H1 (cell line): ENCODE results near the gene H6PD. TPM values are rescaled to one million over a fixed set of nuclear protein-coding genes. Genes with fewer than 3 reads are reported as not detected.

Experiments used
- CTCF ChIA-PET: fragments of 300-600 bp; sonication (Branson Sonifier 250); formaldehyde crosslinking; loops from one replicate; lab custom pipeline; 2021; ENCODE audit not compliant: partially characterized antibody; lab: Charles Lee
- POLR2A ChIA-PET: fragments of 300-600 bp; sonication (Branson Sonifier 250); formaldehyde crosslinking; loops from one replicate; lab custom pipeline; 2021; ENCODE audit warnings: inconsistent platforms; ENCODE audit not compliant: partially characterized antibody; lab: Charles Lee
- DNase-seq, 2 experiments: peaks; one replicate each; pipeline versions ENCODE4 v3.0.0 to v3.0.0-alpha.2; 2010 to 2022; ENCODE audit warnings: low spot score in 2 of 2, low read depth in 1 of 2, mixed read lengths in 1 of 2
- FAIRE-seq: peaks from 2 replicates; lab custom pipeline; 2011; peaks lifted over from hg19 to GRCh38; lab: Jason Lieb, UNC
- H2AFZ ChIP-seq: 2 replicates; pipeline ENCODE4 v1.8.1; 2012; ENCODE audit warnings: low read length, inconsistent platforms
- H2AK5ac ChIP-seq: 2 replicates; pipeline ENCODE4 v1.6.1; 2013; ENCODE audit warnings: low read depth, low read length
- H2BK120ac ChIP-seq: replicated peaks from 2 replicates; pipeline ENCODE3; 2013; ENCODE audit warnings: low read depth, low read length, inconsistent platforms
- H2BK12ac ChIP-seq: 2 replicates; pipeline ENCODE4 v1.6.1; 2013; ENCODE audit warnings: low read depth, low read length
- H2BK15ac ChIP-seq: 2 replicates; pipeline ENCODE4 v1.6.1; 2013; ENCODE audit warnings: low read length
- H2BK20ac ChIP-seq: 2 replicates; pipeline ENCODE4 v1.6.1; 2013; ENCODE audit warnings: low read length
- H2BK5ac ChIP-seq: 2 replicates; pipeline ENCODE4 v1.6.1; 2013; ENCODE audit warnings: low read depth, low read length
- H3K14ac ChIP-seq: 2 replicates; pipeline ENCODE4 v1.6.1; 2013; ENCODE audit warnings: inconsistent platforms; ENCODE audit not compliant: insufficient read length
- H3K18ac ChIP-seq: 2 replicates; pipeline ENCODE4 v1.6.1; 2013; ENCODE audit warnings: low read length; ENCODE audit errors: extremely low read depth
- H3K23ac ChIP-seq: 2 replicates; pipeline ENCODE4 v1.6.1; 2013; ENCODE audit warnings: inconsistent platforms; ENCODE audit not compliant: insufficient read length
- H3K23me2 ChIP-seq: 2 replicates; pipeline ENCODE4 v1.6.1; 2013; ENCODE audit warnings: low read depth, low read length
- H3K27ac ChIP-seq: 2 replicates; pipeline ENCODE4 v1.6.1; 2011; ENCODE audit warnings: low read depth, low read length, inconsistent platforms
- H3K27me3 ChIP-seq, 4 experiments: replicated peaks in 1 of 4; 1 replicate in 1 of 4; 2 replicates in 3 of 4; pipeline versions ENCODE4 v1.6.1 to v1.8.1; 2011 to 2013; ENCODE audit warnings: low read length in 3 of 4, mild to moderate bottlenecking in 3 of 4, inconsistent platforms in 2 of 4, mixed read lengths in 2 of 4, moderate library complexity in 1 of 4; ENCODE audit not compliant: control insufficient read depth in 3 of 4, insufficient read depth in 3 of 4; ENCODE audit errors: extremely low read depth in 1 of 4
- H3K36me3 ChIP-seq, 4 experiments: 2 replicates each; pipeline versions ENCODE4 v1.6.1 to v1.8.1; 2011 to 2013; ENCODE audit warnings: mild to moderate bottlenecking in 4 of 4, low read length in 3 of 4, moderate library complexity in 2 of 4, control low read depth in 1 of 4, inconsistent platforms in 1 of 4; ENCODE audit not compliant: insufficient read depth in 4 of 4, control insufficient read depth in 2 of 4
- H3K4ac ChIP-seq: replicated peaks from 2 replicates; pipeline ENCODE3; 2013; ENCODE audit warnings: low read length, low read depth, mixed read lengths, inconsistent platforms; ENCODE audit not compliant: insufficient read length
- H3K4me1 ChIP-seq, 4 experiments: replicated peaks in 1 of 4; 1 replicate in 1 of 4; 2 replicates in 3 of 4; pipeline versions ENCODE4 v1.6.1 to v1.8.1; 2011 to 2013; ENCODE audit warnings: low read length in 3 of 4, inconsistent platforms in 2 of 4, mixed read lengths in 1 of 4; ENCODE audit not compliant: insufficient read depth in 4 of 4, control insufficient read depth in 3 of 4
- H3K4me2 ChIP-seq, 2 experiments: 2 replicates each; pipeline versions ENCODE4 v1.6.1 to v1.8.1; 2011 to 2013; ENCODE audit warnings: low read depth in 2 of 2, low read length in 2 of 2, control low read depth in 1 of 2, inconsistent platforms in 1 of 2, mild to moderate bottlenecking in 1 of 2; ENCODE audit not compliant: insufficient read depth in 1 of 2
- H3K4me3 ChIP-seq, 4 experiments: fragments of 200-600, 300-600 bp in 1 of 4; sonication (generic), shearing (Covaris generic), sonication (Bioruptor Twin) in 1 of 4; 2 replicates each; pipeline versions ENCODE4 v1.5.1 to v1.8.1; 2011 to 2016; ENCODE audit warnings: low read length in 4 of 4, low read depth in 3 of 4, control low read depth in 2 of 4, inconsistent platforms in 2 of 4, mild to moderate bottlenecking in 2 of 4, mixed read lengths in 1 of 4, moderate library complexity in 1 of 4; ENCODE audit not compliant: insufficient read depth in 2 of 4; ENCODE audit errors: extremely low read depth in 1 of 4
- H3K56ac ChIP-seq: replicated peaks from 2 replicates; pipeline ENCODE3; 2013; ENCODE audit warnings: low read depth, mild to moderate bottlenecking, mixed read lengths, low read length, inconsistent platforms; ENCODE audit not compliant: insufficient read length
- H3K79me1 ChIP-seq: 2 replicates; pipeline ENCODE4 v1.6.1; 2013; ENCODE audit warnings: low read depth, low read length, control low read depth
- H3K79me2 ChIP-seq, 2 experiments: 2 replicates each; pipeline versions ENCODE4 v1.6.1 to v1.8.1; 2012 to 2013; ENCODE audit warnings: low read length in 2 of 2, mild to moderate bottlenecking in 2 of 2, inconsistent platforms in 1 of 2; ENCODE audit not compliant: insufficient read depth in 2 of 2, control insufficient read depth in 1 of 2
- H3K9ac ChIP-seq, 4 experiments: replicated peaks in 1 of 4; 1 replicate in 1 of 4; 2 replicates in 3 of 4; pipeline versions ENCODE4 v1.6.1 to v1.8.1; 2011 to 2013; ENCODE audit warnings: low read depth in 3 of 4, low read length in 3 of 4, control low read depth in 2 of 4, mild to moderate bottlenecking in 2 of 4, moderate library complexity in 2 of 4, inconsistent platforms in 1 of 4; ENCODE audit errors: extremely low read depth in 1 of 4
- H3K9me3 ChIP-seq, 2 experiments: 2 replicates each; pipeline versions ENCODE4 v1.6.1 to v1.8.1; 2012 to 2013; ENCODE audit warnings: mild to moderate bottlenecking in 2 of 2, moderate library complexity in 2 of 2, control low read depth in 1 of 2, inconsistent platforms in 1 of 2, low read depth in 1 of 2, low read length in 1 of 2, mixed read lengths in 1 of 2; ENCODE audit not compliant: insufficient read depth in 2 of 2
- H4K20me1 ChIP-seq, 2 experiments: replicated peaks in 1 of 2; 2 replicates each; pipeline versions ENCODE3 to v1.8.1; 2011 to 2013; ENCODE audit warnings: inconsistent platforms in 2 of 2, low read length in 2 of 2, mild to moderate bottlenecking in 1 of 2; ENCODE audit not compliant: insufficient read depth in 2 of 2, control insufficient read depth in 1 of 2
- H4K5ac ChIP-seq: 2 replicates; pipeline ENCODE4 v1.6.1; 2013; ENCODE audit warnings: low read length, low read depth, mixed read lengths, inconsistent platforms; ENCODE audit not compliant: insufficient read length
- H4K8ac ChIP-seq: 2 replicates; pipeline ENCODE4 v1.8.0; 2013; ENCODE audit warnings: mild to moderate bottlenecking, moderate library complexity, low read length, inconsistent platforms; ENCODE audit not compliant: insufficient read depth; ENCODE audit errors: extremely low read depth
- H4K91ac ChIP-seq: replicated peaks from 2 replicates; pipeline ENCODE3; 2013; ENCODE audit warnings: low read length, mixed read lengths, inconsistent platforms; ENCODE audit not compliant: insufficient read length
- BCL11A ChIP-seq, 2 experiments: IDR thresholded peaks; one replicate each; pipeline ENCODE4 v1.6.1; 2011; ENCODE audit warnings: low read depth in 2 of 2, low read length in 2 of 2, mild to moderate bottlenecking in 2 of 2
- CBX5 ChIP-seq: fragments of 300-800, 300-1000 bp; sonication (generic); IDR thresholded peaks from 2 replicates; pipeline ENCODE4 v1.7.1; 2016; ENCODE audit warnings: antibody characterized with exemption, low read length, low read depth
- CBX8 ChIP-seq: fragments of 300-800, 300-1000 bp; sonication (generic); IDR thresholded peaks from 2 replicates; pipeline ENCODE4 v1.7.1; 2016; ENCODE audit warnings: low read depth, low read length, borderline replicate concordance
- CEBPB ChIP-seq: IDR thresholded peaks from 2 replicates; pipeline ENCODE4 v1.6.1; 2012; ENCODE audit warnings: low read depth, low read length
- CHD2 ChIP-seq: IDR thresholded peaks from 2 replicates; pipeline ENCODE4 v1.6.1; 2012; ENCODE audit warnings: low read length, improper control_type of control experiment
- JUN ChIP-seq: IDR thresholded peaks from 2 replicates; pipeline ENCODE4 v1.6.1; 2011; ENCODE audit warnings: low read depth, mild to moderate bottlenecking, improper control_type of control experiment, low read length
- KDM4A ChIP-seq: IDR thresholded peaks from one replicate; pipeline ENCODE4 v1.7.1; 2012; ENCODE audit warnings: low read depth, mild to moderate bottlenecking, moderate library complexity, low read length, inconsistent platforms; ENCODE audit not compliant: severe bottlenecking
- POU5F1 ChIP-seq: IDR thresholded peaks from 2 replicates; pipeline ENCODE4 v1.6.1; 2011; ENCODE audit warnings: low read depth, mild to moderate bottlenecking, low read length, moderate library complexity
- RAD21 ChIP-seq, 2 experiments: IDR thresholded peaks in 1 of 2; conservative IDR thresholded peaks in 1 of 2; 2 replicates each; pipeline ENCODE4 v1.6.1; 2011; ENCODE audit warnings: low read depth in 2 of 2, low read length in 2 of 2, improper control_type of control experiment in 1 of 2, inconsistent platforms in 1 of 2, mild to moderate bottlenecking in 1 of 2, moderate library complexity in 1 of 2
- RNF2 ChIP-seq: fragments of 200-900, 300-1000 bp; sonication (generic); IDR thresholded peaks from 2 replicates; pipeline ENCODE4 v1.7.1; 2016; ENCODE audit warnings: borderline replicate concordance, low read depth, mild to moderate bottlenecking, antibody characterized with exemption, low read length; ENCODE audit not compliant: poor library complexity, severe bottlenecking; ENCODE audit errors: missing control alignments
- RXRA ChIP-seq: IDR thresholded peaks from 2 replicates; pipeline ENCODE4 v1.6.1; 2011; ENCODE audit warnings: low read depth, mild to moderate bottlenecking, low read length, moderate library complexity; ENCODE audit not compliant: insufficient read depth
- SAP30 ChIP-seq: fragments of 300-600 bp; sonication (generic); IDR thresholded peaks from 2 replicates; pipeline ENCODE4 v1.7.1; 2012; ENCODE audit warnings: low read length, moderate library complexity, mild to moderate bottlenecking, inconsistent platforms; ENCODE audit not compliant: insufficient read depth, insufficient replicate concordance
- SP1 ChIP-seq: IDR thresholded peaks from 2 replicates; pipeline ENCODE4 v1.6.1; 2011; ENCODE audit warnings: low read depth, low read length
- TAF1 ChIP-seq: IDR thresholded peaks from 2 replicates; pipeline ENCODE4 v1.6.1; 2011; ENCODE audit warnings: mild to moderate bottlenecking, low read depth, low read length
- WGBS, 2 experiments: shearing (Covaris generic) in 1 of 2; methylation state at CpG; one replicate each; pipeline versions ENCODE4 v1.1.6 to v1.1.7; 2013 to 2015; ENCODE audit warnings: low lambda C conversion rate in 2 of 2, mixed read lengths in 2 of 2, inconsistent platforms in 1 of 2, low coverage in 1 of 2, missing lambda C conversion rate in 1 of 2; ENCODE audit not compliant: insufficient replicate concordance in 2 of 2, insufficient coverage in 1 of 2, insufficient read length in 1 of 2; ENCODE audit errors: extremely low coverage in 1 of 2, missing lambda C conversion rate in 1 of 2; 5-methylcytosine and 5-hydroxymethylcytosine counted together
- polyA plus RNA-seq, 7 experiments: library from polyadenylated mRNA; depleted of rRNA in 3 of 7; stranded (reverse) in 5 of 7; unstranded in 2 of 7; fragments of >200 nt in 5 of 7; fragments of 200-250 nt in 2 of 7; gene quantifications; 1 replicate in 5 of 7; 2 replicates in 1 of 7; 4 replicates in 1 of 7; pipeline versions ENCODE4 v1.2.1 to v1.2.3, GENCODE V29; 2011 to 2013; ENCODE audit warnings: missing spikeins in 2 of 7, mixed read lengths in 2 of 7
- total RNA-seq: library from RNA; stranded (reverse); fragmentation: NEBNext Ultra II Directional; extraction: Animal tissue kit (Norgen Biotek cat#: 25700); gene quantifications from 2 replicates; pipeline ENCODE4 v1.2.1, GENCODE V29; 2021

H6PD gene
- total and polyA plus RNA-seq, 2 of the 8 experiments (the other 6 are each of a cell fraction or from before 2014, with no cell fraction given): 3.6 to 3.8 TPM

DNA sequence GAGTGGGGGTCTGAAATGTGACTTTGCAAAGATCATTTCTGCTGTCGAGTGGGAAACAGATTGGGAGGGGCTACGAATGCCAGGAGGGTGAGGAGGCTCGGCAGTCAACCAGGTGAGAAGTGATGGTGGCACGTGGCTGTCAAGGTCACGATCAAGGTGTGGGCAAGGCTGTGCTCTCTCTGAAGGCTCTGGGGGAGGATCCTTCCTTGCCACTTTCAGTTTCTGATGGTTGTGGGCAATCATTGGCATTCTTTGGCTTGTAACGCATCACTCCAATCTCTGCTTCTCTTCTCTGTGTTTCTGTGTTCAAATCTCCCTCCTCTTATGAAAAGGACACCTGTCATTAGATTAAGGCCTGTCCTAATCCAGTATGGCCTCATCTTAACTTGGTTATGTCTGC lies 52.0 kb downstream of the H6PD start:
- FAIRE-seq (no peak), DNase-seq (no peak)
- H2AFZ ChIP-seq: no peak overlapping the region
- no peak overlapping the region for H2BK12ac ChIP-seq
- 92% methylated on average over 6 of the region's 6 CpGs; no CpG with 5 or more reads in 1 of the 2 experiments for WGBS, 2 experiments
- H4K20me1 ChIP-seq: no peaks in the 10 kb centered on the region
- peaks cover 0 to 2% (median 0%) of the 10 kb centered on the region in 4 experiments; a peak in 1 of 7 replicates for H3K4me1 ChIP-seq
- no peak overlapping the region for H2BK5ac ChIP-seq
- H3K23me2 ChIP-seq: no peaks in the 10 kb centered on the region
- H3K4ac ChIP-seq: no peak overlapping the region
- no peak overlapping the region for H3K4me2 ChIP-seq
- no peak overlapping the region for H3K9ac ChIP-seq
- H3K23ac ChIP-seq: no peak overlapping the region
- ChIA-PET POLR2A (no interaction called here), CTCF (interaction anchor here (0.6 to 6.2 kb wide), 7 partner anchors 20 to 221 kb away, joined by 3 to 92 read pairs (median 6); no protein-coding TSS in a partner anchor)
- no peak overlapping the region for H4K8ac ChIP-seq
- no peaks in the 10 kb centered on the region for H3K36me3 ChIP-seq
- no peak overlapping the region for H3K27ac ChIP-seq
- H3K14ac ChIP-seq: no peak overlapping the region
- peaks cover 6 to 7% of the 10 kb centered on the region in 2 experiments for H3K9me3 ChIP-seq
- H3K79me1 ChIP-seq: no peaks in the 10 kb centered on the region
- no peak overlapping the region for H4K5ac ChIP-seq
- H3K4me3 ChIP-seq: no peak overlapping the region
- H3K56ac ChIP-seq: no peak overlapping the region
- no peaks in the 10 kb centered on the region for H3K79me2 ChIP-seq
- peaks cover 0 to under 1% (median under 1%) of the 10 kb centered on the region in 4 experiments; a peak in 3 of 7 replicates for H3K27me3 ChIP-seq
- no peak overlapping the region for H2BK120ac ChIP-seq
- H2BK15ac ChIP-seq: no peak overlapping the region
- no peak overlapping the region for H2BK20ac ChIP-seq
- no peak overlapping the region for H4K91ac ChIP-seq
- H2AK5ac ChIP-seq: no peak overlapping the region
- no peak overlapping the region for H3K18ac ChIP-seq
- TF ChIP-seq POU5F1: no peak
- no peak for TF ChIP-seq BCL11A (IDR thresholded peaks at IDR 0.05; ENCODE audit: low read depth in 2 of 2, low read length in 2 of 2)
- TF ChIP-seq RAD21 (IDR thresholded peaks at IDR 0.05 in 1 of 2, conservative IDR thresholded peaks at IDR 0.05 in 1 of 2; ENCODE audit: low read depth in 2 of 2, low read length in 2 of 2): no peak
- no peak for TF ChIP-seq JUN
- TF ChIP-seq CBX8: no peak
- TF ChIP-seq KDM4A: no peak
- TF ChIP-seq CBX5: no peak
- TF ChIP-seq SAP30: no peak
- TF ChIP-seq SP1: no peak
- TF ChIP-seq RXRA: no peak
- TF ChIP-seq CEBPB: no peak
- no peak for TF ChIP-seq TAF1
- no peak for TF ChIP-seq RNF2
- no peak for TF ChIP-seq CHD2
